ENCODE data around the gene SMARCAD1. TPM values are rescaled to one million over a fixed set of nuclear protein-coding genes. Genes with fewer than 3 reads are reported as not detected.

Gene SMARCAD1
- total RNA-seq, 1 donor: 48.5 TPM

DNA sequence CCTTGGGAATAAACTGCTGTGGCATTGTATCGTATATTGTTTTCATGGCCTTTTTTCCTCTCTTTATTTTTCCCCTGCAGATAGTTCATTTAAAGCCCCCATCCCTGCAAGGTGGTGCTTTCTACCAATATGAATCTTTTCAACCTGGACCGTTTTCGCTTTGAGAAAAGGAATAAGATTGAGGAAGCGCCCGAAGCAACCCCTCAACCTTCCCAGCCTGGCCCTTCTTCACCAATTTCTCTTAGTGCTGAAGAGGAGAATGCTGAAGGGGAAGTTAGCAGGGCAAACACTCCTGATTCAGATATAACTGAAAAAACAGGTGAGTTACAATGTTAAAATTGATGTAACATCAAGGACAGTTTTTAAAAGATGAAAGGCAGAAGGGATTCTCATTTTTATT is 601 bp downstream of the SMARCAD1 start:
- H3K4me3 ChIP-seq (ENCODE audit: low read depth, low read length): peak overlapping the region; percentile 92
- no peak for DNase-seq (ENCODE audit: low read depth)
- TF ChIP-seq, protein P1, sequence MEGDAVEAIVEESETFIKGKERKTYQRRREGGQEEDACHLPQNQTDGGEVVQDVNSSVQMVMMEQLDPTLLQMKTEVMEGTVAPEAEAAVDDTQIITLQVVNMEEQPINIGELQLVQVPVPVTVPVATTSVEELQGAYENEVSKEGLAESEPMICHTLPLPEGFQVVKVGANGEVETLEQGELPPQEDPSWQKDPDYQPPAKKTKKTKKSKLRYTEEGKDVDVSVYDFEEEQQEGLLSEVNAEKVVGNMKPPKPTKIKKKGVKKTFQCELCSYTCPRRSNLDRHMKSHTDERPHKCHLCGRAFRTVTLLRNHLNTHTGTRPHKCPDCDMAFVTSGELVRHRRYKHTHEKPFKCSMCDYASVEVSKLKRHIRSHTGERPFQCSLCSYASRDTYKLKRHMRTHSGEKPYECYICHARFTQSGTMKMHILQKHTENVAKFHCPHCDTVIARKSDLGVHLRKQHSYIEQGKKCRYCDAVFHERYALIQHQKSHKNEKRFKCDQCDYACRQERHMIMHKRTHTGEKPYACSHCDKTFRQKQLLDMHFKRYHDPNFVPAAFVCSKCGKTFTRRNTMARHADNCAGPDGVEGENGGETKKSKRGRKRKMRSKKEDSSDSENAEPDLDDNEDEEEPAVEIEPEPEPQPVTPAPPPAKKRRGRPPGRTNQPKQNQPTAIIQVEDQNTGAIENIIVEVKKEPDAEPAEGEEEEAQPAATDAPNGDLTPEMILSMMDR (IDR thresholded peaks at IDR 0.05; ENCODE audit: insufficient read depth, low read length): no peak

DNA sequence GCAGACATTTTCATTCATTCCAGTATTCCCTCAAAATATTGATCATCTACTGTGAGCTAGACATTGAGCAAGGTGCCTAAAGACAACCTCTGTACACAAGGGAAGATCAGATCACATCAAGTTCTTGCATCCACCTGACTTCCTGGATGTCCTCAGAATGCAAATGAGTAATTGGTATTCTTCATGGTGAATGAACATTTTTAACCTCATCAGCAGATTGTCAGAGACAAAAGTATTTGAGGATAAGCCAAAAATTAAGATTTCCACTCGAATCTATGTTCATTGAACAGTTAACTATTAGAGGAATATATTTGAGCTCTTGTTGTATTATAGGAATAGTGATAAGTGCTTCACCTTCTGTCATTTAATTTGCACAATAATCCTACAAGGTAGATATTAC is 1.3 kb downstream of the SMARCAD1 start:
- TF ChIP-seq, protein P1 (IDR thresholded peaks at IDR 0.05; ENCODE audit: insufficient read depth, low read length): no peak
- no peak for DNase-seq (ENCODE audit: low read depth)

DNA sequence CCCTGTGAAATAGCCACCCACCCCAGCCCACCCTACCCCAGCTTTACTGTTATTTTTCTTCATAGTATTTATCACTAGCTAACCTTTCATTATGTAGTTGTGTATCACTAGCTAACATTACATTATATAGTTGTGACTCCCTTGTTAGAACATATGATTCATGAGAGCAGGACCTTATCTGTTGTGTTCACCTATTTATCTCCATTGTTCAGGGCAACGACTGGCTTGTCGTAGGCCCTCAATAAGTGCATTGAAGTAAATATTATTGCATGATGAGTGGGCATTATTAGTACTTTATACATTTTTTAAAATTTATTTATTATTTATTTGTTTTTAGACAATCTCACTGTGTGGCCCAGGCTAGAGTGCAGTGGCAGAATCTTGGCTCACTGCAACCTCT is 4.2 kb downstream of the SMARCAD1 start:
- no peak overlapping the region for H3K4me3 ChIP-seq (ENCODE audit: low read depth, low read length)
- TF ChIP-seq, protein P1 (IDR thresholded peaks at IDR 0.05; ENCODE audit: insufficient read depth, low read length): no peak
- no peak for DNase-seq (ENCODE audit: low read depth)

More for the DNA sequence above, 1.3 kb downstream of the SMARCAD1 start:
- H3K4me3 ChIP-seq (ENCODE audit: low read depth, low read length): peak overlapping the region; percentile 92

DNA sequence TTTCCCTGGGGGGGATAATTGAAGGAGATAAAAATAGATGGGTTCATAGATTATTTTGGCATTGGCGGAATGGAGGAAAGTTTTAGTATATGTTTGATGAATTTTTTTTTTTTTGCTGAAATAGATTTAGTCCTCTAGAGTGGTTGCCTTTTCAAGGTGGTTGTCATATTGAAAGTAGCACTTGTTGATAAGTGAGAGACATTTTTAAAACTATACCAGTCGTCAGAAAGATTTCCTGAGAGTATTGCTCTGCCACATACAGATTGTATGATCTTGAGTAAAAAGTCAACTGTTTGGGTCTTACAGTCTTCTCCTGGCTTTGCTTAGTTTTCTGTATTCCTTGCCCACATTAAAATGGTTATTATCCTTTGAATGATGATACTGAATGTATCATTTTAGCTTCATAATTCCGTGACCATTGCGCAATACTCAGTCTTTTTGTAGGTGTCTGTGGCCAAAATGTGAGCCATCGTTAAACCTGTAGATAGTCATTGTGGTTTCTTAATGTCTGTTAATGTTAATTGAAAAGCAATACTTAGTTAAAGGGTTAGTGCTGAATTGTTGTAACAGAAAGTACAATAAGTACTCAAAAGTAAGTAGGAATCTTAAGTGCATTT is 7.1 kb downstream of the SMARCAD1 start:
- TF ChIP-seq, protein P1 (IDR thresholded peaks at IDR 0.05; ENCODE audit: insufficient read depth, low read length): no peak
- DNase-seq (ENCODE audit: low read depth): no peak
- H3K4me3 ChIP-seq (ENCODE audit: low read depth, low read length): no peak overlapping the region

DNA sequence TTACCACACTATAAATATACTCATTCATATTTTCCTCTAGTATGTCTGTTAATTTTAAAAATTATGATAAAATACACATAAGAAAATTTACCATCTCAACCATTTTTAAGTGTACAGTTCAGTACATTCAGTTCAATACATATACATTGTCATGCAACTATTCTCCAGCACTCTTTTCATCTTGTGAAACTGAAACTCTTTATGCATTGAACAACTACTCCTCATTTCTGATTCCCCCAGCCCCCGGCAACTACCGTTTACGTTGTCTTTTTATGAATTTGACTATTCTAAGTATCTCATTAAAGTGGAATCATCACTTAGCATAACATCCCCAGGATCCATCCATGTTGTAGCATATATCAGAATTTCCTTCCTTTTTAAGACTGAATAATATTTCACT is 8.7 kb downstream of the SMARCAD1 start:
- no peak for DNase-seq (ENCODE audit: low read depth)
- TF ChIP-seq, protein P1 (IDR thresholded peaks at IDR 0.05; ENCODE audit: insufficient read depth, low read length): no peak

DNA sequence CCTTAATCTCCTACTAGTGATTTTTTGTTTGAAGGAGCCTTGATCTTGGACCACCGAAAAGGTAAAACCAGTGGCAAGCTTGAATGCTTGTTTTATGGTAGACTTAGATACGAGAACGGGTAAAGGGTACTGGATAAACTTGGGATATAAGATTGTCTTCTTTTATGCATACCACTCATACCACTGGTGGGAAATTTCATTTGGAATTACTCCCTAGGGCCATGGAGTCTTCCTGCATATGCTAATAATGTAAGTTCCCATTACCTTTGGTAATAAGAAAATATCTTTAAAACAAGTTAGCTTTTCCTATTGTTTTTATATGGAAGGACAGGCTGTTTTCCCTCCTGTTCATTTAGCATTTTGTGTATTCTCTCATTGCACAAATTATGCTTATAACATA is 11.7 kb downstream of the SMARCAD1 start:
- no peak overlapping the region for H3K4me3 ChIP-seq (ENCODE audit: low read depth, low read length)
- DNase-seq (ENCODE audit: low read depth): no peak
- TF ChIP-seq, protein P1 (IDR thresholded peaks at IDR 0.05; ENCODE audit: insufficient read depth, low read length): no peak

More for the DNA sequence above, 8.7 kb downstream of the SMARCAD1 start:
- H3K4me3 ChIP-seq (ENCODE audit: low read depth, low read length): no peak overlapping the region

DNA sequence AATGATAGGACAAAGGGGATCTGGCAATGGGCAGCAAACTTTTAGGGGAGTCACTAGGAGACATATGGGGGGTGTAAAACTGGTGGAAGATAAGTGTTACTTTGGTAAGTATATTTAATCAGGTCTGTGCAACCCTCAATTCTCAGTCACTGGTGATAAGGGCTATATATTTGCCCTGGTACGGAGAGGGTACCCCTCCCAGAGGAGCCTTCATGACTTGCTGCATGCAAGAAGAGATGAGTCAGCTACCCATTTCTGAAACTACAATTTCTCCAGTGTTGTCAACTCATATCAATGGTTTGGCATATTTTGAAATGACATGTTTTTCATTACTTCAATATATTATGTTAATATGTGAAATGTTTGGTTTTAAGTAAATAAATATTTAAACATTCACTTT is 14.3 kb downstream of the SMARCAD1 start:
- no peak for DNase-seq (ENCODE audit: low read depth)
- TF ChIP-seq, protein P1 (IDR thresholded peaks at IDR 0.05; ENCODE audit: insufficient read depth, low read length): no peak
- H3K4me3 ChIP-seq (ENCODE audit: low read depth, low read length): no peak overlapping the region

Measured in fibroblast of the aortic adventitia (primary cell).